Bladder microvascular endothelial cell (primary cell): Measurements from ENCODE around the gene RRP7A. TPM values are rescaled to one million over a fixed set of nuclear protein-coding genes. Genes with fewer than 3 reads are reported as not detected.

ENCODE experiments used
- total RNA-seq: library from RNA; depleted of rRNA; stranded (reverse); fragments of >200 nt; gene quantifications from 2 replicates; pipeline ENCODE4 v1.2.3, GENCODE V29; 2014

Gene RRP7A
- total RNA-seq, result 27.8 and 52.4 TPM in 2 replicates

GRCh38 chr22:42519525-42520401 lies at the start of gene RRP7A:
Gene RRP7A (minus strand): TSS chr22:42519796. CDS start chr22:42519786, 10 bp downstream.

GRCh38 chr22:42553475-42554361 lies 34.1 kb upstream of the RRP7A start, which contains the start of gene SERHL2:
Gene SERHL2 (plus strand): TSS chr22:42553956. CDS start chr22:42554021, 65 bp downstream.

Other genes starting within 250 kb of the RRP7A start
- gene TCF20, start 249.1 kb downstream of the RRP7A start, total RNA-seq, result 15.5 and 21.1 TPM in 2 replicates
- gene NFAM1, start 87.4 kb downstream of the RRP7A start, total RNA-seq, result not detected in 2 replicates
- 1.9 and 3.2 TPM in 2 replicates for gene SERHL2, start 34.2 kb upstream of the RRP7A start, total RNA-seq
- gene POLDIP3, start 95.1 kb upstream of the RRP7A start, total RNA-seq, result 19.6 and 35.7 TPM in 2 replicates
- 0.32 and 1.3 TPM in 2 replicates for gene ATP5MGL, start 120.8 kb upstream of the RRP7A start, total RNA-seq
- gene CYB5R3, start 129.6 kb upstream of the RRP7A start, total RNA-seq, result 49.1 and 158 TPM in 2 replicates
- 24.8 and 54.1 TPM in 2 replicates for gene A4GALT, start 201.1 kb upstream of the RRP7A start, total RNA-seq